Measurements from ENCODE around the gene CTNS.

Gene CTNS

GRCh38 chr17:3594051-3594800 is 42.3 kb upstream of the CTNS start:
- TF ChIP-seq CTCF (IDR thresholded peaks at IDR 0.05; ENCODE audit: control insufficient read depth, insufficient read depth, low read depth, low read length, missing control alignments), result no peak
- DNase-seq (ENCODE audit: low read depth), result no peak

DNA sequence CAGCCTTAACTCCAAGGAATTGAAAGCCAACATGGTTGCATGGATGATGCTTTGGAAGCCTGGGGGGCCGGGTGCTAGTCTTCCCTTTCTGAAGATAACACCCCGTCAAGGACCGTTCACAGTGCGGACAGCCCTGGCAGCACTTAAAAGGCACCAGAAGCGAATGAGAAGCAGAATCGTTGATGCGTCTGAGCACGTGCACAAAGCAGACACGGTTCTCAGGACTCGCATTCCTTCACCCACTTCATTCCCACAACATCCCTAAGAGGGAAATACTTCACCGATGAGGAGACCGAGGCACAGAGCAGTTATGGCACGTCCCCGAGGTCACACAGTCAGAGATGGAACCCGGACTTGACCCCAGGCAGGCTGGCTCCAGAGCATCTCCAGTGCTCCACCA is 41.6 kb upstream of the CTNS start:
- no peak overlapping the region for H3K4me3 ChIP-seq (ENCODE audit: control insufficient read depth, low read depth, low read length)
- TF ChIP-seq CTCF (IDR thresholded peaks at IDR 0.05; ENCODE audit: control insufficient read depth, insufficient read depth, low read depth, low read length, missing control alignments), result no peak
- DNase-seq (ENCODE audit: low read depth), result no peak

More at GRCh38 chr17:3594051-3594800, 42.3 kb upstream of the CTNS start:
- no peak overlapping the region for H3K4me3 ChIP-seq (ENCODE audit: control insufficient read depth, low read depth, low read length)

DNA sequence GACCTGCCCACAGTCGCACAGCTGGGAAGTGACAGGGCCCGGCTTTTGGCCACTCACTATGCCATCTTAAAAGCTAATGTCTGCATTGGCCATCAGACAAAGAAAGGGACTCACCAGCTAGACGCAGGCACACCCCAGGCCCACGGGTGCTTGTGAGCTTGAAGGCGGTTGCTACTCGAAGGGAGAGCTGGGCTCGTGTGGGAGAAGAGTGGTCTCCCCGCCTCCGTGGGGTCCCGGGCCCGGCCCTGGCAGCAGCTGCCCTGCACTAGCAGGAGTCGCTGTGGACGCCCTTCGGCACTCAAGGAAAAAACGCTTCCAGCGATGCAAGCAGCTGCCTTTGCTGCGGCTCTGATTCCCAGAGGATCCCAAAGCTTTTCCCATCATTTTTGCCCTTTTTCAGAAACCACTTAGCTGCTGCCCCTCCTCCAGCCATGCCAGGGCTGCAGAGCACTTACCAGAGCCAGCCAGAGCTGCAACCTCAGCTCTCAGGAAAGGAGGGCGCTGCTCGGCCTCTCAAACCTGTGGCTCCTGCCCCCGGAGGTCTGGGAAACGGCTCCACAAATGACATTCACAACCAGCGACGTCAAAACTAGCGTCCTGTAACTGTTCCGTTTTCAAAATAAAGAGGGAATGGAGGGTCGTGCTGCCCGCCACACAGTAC is 39.6 kb upstream of the CTNS start:
- TF ChIP-seq CTCF (IDR thresholded peaks at IDR 0.05; ENCODE audit: control insufficient read depth, insufficient read depth, low read depth, low read length, missing control alignments), result no peak
- H3K4me3 ChIP-seq (ENCODE audit: control insufficient read depth, low read depth, low read length), result no peak overlapping the region
- no peak for DNase-seq (ENCODE audit: low read depth)

DNA sequence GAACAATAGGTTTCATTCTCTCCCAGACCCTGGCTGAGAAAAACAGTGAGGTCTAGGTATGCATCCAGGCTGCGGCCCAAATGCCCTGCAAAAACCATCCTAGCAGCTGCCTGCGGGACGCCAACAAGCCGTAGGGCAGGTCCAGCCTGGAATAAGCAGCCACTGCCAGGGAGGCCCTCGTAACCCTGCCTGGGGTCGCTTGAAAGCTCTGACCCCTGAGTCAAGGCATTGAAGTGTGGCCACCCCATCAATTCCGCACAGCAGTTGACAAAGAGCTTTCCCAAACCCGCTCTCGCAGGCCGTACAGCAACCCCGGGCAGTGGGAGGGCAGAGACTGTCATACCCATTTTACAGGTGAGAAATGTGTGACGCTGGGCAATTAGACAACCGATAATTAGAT is 38.5 kb upstream of the CTNS start:
- no peak for DNase-seq (ENCODE audit: low read depth)
- no peak for TF ChIP-seq CTCF (IDR thresholded peaks at IDR 0.05; ENCODE audit: control insufficient read depth, insufficient read depth, low read depth, low read length, missing control alignments)
- H3K4me3 ChIP-seq (ENCODE audit: control insufficient read depth, low read depth, low read length), result no peak overlapping the region

GRCh38 chr17:3600529-3601205 is 35.9 kb upstream of the CTNS start:
- no peak for TF ChIP-seq CTCF (IDR thresholded peaks at IDR 0.05; ENCODE audit: control insufficient read depth, insufficient read depth, low read depth, low read length, missing control alignments)
- DNase-seq (ENCODE audit: low read depth), result no peak
- H3K4me3 ChIP-seq (ENCODE audit: control insufficient read depth, low read depth, low read length), result no peak overlapping the region

GRCh38 chr17:3602499-3602898 is 34.1 kb upstream of the CTNS start:
- DNase-seq (ENCODE audit: low read depth), result no peak
- TF ChIP-seq CTCF (IDR thresholded peaks at IDR 0.05; ENCODE audit: control insufficient read depth, insufficient read depth, low read depth, low read length, missing control alignments), result peak; percentile 12
- H3K4me3 ChIP-seq (ENCODE audit: control insufficient read depth, low read depth, low read length), result no peak overlapping the region
